Nephron progenitor cell (in vitro differentiated cells): Measurements from ENCODE around the gene NELL2.

Experiments
- DNase-seq: peaks from one replicate; pipeline ENCODE4 v3.0.0; 2021
- H3K27ac Mint-ChIP-seq: 2 replicates; pipeline ENCODE4 v1.8.0; 2021; ENCODE audit warnings: mild to moderate bottlenecking, moderate library complexity, mixed read lengths
- H3K27me3 Mint-ChIP-seq: 2 replicates; pipeline ENCODE4 v1.8.0; 2021; ENCODE audit warnings: mild to moderate bottlenecking, low read depth, mixed read lengths; ENCODE audit not compliant: poor library complexity
- H3K36me3 Mint-ChIP-seq: 2 replicates; pipeline ENCODE4 v1.8.0; 2021; ENCODE audit warnings: low read depth, mixed read lengths
- H3K4me1 Mint-ChIP-seq: 2 replicates; pipeline ENCODE4 v1.8.0; 2021; ENCODE audit warnings: mixed read lengths
- H3K4me3 Mint-ChIP-seq: 2 replicates; pipeline ENCODE4 v1.8.0; 2021; ENCODE audit warnings: mild to moderate bottlenecking, moderate library complexity, mixed read lengths
- H3K9me3 Mint-ChIP-seq: 2 replicates; pipeline ENCODE4 v1.8.0; 2021; ENCODE audit warnings: mild to moderate bottlenecking, moderate library complexity, mixed read lengths
- CTCF ChIP-seq: fragments of 200-600 bp; sonication (generic); IDR thresholded peaks from 2 replicates; pipeline ENCODE4 v1.5.0; 2021; ENCODE audit warnings: antibody characterized with exemption

Gene NELL2

DNA sequence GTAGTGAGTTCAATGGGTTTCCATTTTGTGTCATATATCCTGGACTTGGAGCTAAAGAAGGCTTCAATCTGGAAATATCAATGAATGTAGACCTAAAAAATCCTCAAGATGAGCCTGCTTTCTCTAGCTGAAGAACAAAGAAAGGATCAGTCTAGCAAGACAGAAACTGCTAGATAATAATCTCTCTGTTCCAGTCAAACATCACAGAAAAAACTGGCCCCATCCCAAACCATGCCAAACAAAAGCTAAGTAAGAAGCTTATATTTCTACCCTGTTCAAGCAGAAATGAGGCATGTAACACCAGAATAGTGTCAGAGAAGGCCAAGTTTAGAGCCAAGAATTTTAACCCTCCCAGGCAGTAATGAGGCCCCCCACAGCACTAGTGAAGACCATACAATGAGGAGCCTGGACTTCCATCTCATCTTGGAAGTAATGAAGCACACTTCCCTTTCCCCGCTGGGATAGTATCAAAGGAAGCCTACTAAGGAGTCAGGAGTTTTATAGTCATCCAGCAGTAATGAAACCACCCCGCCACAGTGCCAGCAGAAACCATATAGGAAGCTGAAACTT lies 95.8 kb downstream of the NELL2 start:
- peaks cover 5% of the 10 kb centered on the region for H3K36me3 Mint-ChIP-seq
- DNase-seq: no peak
- no peak for TF ChIP-seq CTCF
- H3K4me3 Mint-ChIP-seq: no peak overlapping the region
- H3K9me3 Mint-ChIP-seq: peaks cover 12% of the 10 kb centered on the region
- no peak overlapping the region for H3K27ac Mint-ChIP-seq
- H3K27me3 Mint-ChIP-seq: peaks cover 4% of the 10 kb centered on the region
- H3K4me1 Mint-ChIP-seq: no peaks in the 10 kb centered on the region

DNA sequence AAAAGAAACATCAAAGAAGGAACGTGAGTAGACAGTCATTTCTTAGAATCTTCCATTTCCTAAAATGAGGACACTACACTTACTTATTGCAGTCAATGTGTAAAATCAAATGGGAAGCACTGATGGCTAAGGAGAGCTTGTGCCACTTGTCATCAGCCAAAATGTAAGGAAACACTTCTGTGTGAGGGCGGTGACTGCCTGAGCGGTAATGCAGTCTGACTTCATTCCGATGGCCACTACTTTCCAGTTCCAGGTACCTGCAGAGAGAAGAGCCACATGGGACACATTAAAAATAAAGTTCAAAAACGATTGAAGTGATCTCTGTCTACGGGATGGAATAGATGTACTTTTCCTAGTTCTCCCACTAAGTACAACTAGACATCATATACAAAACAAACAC lies 96.3 kb downstream of the NELL2 start:
- DNase-seq: no peak

DNA sequence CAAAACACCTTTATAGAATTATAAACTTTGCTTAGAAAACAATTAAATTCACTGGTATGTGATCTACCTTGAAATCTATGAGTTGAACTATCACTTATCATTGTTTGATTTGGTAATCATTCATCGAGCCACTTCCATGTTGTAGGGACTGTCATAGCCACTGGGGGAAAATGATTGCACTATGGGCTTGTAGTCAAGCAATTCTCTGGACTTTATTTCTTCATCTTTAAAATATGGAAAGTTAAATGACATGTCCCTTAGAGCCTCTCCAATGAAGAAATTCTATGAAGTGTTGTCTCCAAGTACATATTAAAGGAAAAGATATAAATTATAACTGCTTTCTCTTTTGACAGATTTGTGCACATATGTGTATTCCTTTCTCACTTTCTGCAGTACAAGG lies 97.3 kb downstream of the NELL2 start:
- H3K27ac Mint-ChIP-seq: no peak overlapping the region
- H3K27me3 Mint-ChIP-seq: peaks cover 4% of the 10 kb centered on the region
- no peak for TF ChIP-seq CTCF
- peaks cover 5% of the 10 kb centered on the region for H3K36me3 Mint-ChIP-seq
- H3K4me3 Mint-ChIP-seq: no peak overlapping the region
- H3K4me1 Mint-ChIP-seq: no peaks in the 10 kb centered on the region
- DNase-seq: no peak
- H3K9me3 Mint-ChIP-seq: peaks cover 12% of the 10 kb centered on the region

More for the DNA sequence above, 96.3 kb downstream of the NELL2 start:
- no peak for TF ChIP-seq CTCF
- peaks cover 4% of the 10 kb centered on the region for H3K27me3 Mint-ChIP-seq
- H3K4me1 Mint-ChIP-seq: no peaks in the 10 kb centered on the region
- H3K9me3 Mint-ChIP-seq: peaks cover 12% of the 10 kb centered on the region
- H3K36me3 Mint-ChIP-seq: peaks cover 5% of the 10 kb centered on the region
- no peak overlapping the region for H3K27ac Mint-ChIP-seq
- no peak overlapping the region for H3K4me3 Mint-ChIP-seq

DNA sequence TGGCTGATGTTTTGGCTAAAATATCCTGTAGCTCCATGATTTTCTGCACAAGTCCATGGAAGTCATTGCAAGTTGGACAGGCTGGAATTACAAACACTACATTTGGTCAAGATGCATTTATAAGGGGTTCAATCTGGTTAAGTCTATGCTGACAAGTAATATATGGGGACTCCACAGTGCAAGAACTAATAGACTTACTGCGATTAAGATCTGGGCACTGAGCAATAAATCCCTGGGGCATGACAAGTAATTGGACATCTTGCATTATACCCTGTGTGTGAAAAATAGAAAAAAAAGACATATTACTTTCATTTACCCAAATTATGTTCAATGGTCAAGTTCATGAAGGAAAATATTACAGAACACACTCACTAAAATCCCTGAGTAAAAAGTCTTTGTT lies 99.1 kb downstream of the NELL2 start:
- H3K36me3 Mint-ChIP-seq: peaks cover 5% of the 10 kb centered on the region
- H3K9me3 Mint-ChIP-seq: peaks cover 12% of the 10 kb centered on the region
- TF ChIP-seq CTCF: no peak
- peaks cover 4% of the 10 kb centered on the region for H3K27me3 Mint-ChIP-seq
- H3K4me1 Mint-ChIP-seq: no peaks in the 10 kb centered on the region
- H3K27ac Mint-ChIP-seq: no peak overlapping the region
- no peak for DNase-seq
- H3K4me3 Mint-ChIP-seq: no peak overlapping the region

DNA sequence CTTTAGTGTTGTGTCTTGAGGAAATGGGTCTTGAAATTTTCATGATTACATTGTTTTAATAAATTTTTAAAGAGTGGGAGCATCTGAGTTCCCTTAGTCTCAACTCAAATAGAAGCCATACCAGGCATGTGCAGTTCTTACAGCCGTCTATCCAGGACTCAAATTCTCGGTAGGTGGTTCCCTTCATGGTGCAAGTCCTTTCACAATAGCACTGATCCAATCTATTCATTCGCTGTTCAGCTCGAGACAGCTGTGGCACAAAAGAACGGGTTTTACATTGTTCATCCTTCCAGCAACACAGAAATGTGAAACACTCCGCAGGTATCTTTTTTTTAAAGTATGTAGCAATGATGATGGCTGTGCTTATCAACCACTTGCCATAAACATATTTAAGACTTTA lies 100.2 kb downstream of the NELL2 start:
- H3K4me1 Mint-ChIP-seq: no peaks in the 10 kb centered on the region
- no peak overlapping the region for H3K27ac Mint-ChIP-seq
- H3K36me3 Mint-ChIP-seq: peaks cover 1% of the 10 kb centered on the region
- no peak for TF ChIP-seq CTCF
- H3K9me3 Mint-ChIP-seq: peaks cover 6% of the 10 kb centered on the region
- DNase-seq: no peak
- no peak overlapping the region for H3K4me3 Mint-ChIP-seq
- H3K27me3 Mint-ChIP-seq: peaks cover 4% of the 10 kb centered on the region

DNA sequence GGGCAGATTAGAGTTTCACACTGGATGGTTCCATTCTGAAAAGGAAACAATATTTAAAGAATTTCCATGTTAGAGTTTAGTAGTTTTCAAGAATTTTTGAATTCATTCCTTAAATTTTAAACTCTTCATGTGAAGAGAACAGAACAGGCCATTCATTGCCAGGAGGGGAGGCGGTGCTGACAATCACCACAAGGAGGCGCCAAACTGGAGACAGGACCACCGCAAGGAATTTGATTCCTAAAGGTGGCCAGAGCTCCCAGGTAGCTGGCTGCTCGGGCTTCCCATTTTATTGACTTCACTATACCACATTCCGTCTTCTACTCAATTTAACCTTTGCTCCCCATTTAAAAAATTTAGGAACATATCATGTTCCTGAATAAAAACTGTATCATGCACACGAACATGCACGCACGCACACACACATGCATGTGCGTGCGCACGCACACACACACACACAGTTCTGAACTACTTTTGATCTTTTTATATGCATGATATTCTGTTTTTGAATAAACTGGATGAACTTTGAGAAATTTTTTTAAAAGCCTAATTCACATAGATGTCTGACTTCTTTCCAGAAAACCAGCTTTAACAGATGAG lies 101.2 kb downstream of the NELL2 start:
- Mint-ChIP-seq H3K36me3 (no peaks in the 10 kb centered on the region), H3K27ac (no peak overlapping the region), H3K4me3 (no peak overlapping the region), H3K27me3 (peaks cover 3% of the 10 kb centered on the region), H3K9me3 (no peaks in the 10 kb centered on the region), H3K4me1 (no peaks in the 10 kb centered on the region)
- peak; percentile 70 for DNase-seq
- TF ChIP-seq CTCF: peak; percentile 84
